ENCODE data around the gene CYP21A2. TPM values are rescaled to one million over a fixed set of nuclear protein-coding genes. Genes with fewer than 3 reads are reported as not detected.
"Not testable (repeated sequence)": the region's sequence is repeated elsewhere in the genome, so short reads cannot be mapped to it uniquely, and the experiment has no call there.

Gene CYP21A2
- total and polyA plus RNA-seq, 2 donors (not counting 1 experiment from before 2014, with no cell fraction given): not detected

- Histone ChIP-seq H4K20me1 (ENCODE audit: control insufficient read depth, extremely low read depth, insufficient read depth, low read length) (no peaks in the 10 kb centered on the region), H3K27me3 (ENCODE audit: control insufficient read depth, insufficient read depth, low read length) (peaks cover 3% of the 10 kb centered on the region), H3K27ac (ENCODE audit: insufficient read depth, low read length) (no peak overlapping the region), H3K9me3 (ENCODE audit: control insufficient read depth, insufficient read depth, low read depth, low read length) (no peaks in the 10 kb centered on the region), H3K9ac (ENCODE audit: insufficient read depth, low read length) (no peak overlapping the region), H3K4me1 (ENCODE audit: control insufficient read depth, extremely low read depth, insufficient read depth, low read length) (peaks cover 23% of the 10 kb centered on the region), H3K36me3 (ENCODE audit: control insufficient read depth, insufficient read depth, low read length) (peaks cover 3% of the 10 kb centered on the region), H2AFZ (ENCODE audit: low read length) (no peak overlapping the region), H3K4me2 (ENCODE audit: extremely low read depth, insufficient read depth, low read length) (no peak overlapping the region), H3K79me2 (ENCODE audit: control insufficient read depth, insufficient read depth, low read length) (no peaks in the 10 kb centered on the region), H3K4me3 (replicated peaks in 1 of 4; ENCODE audit: control extremely low read depth in 1 of 4, insufficient read depth in 1 of 4, low read depth in 3 of 4, low read length in 4 of 4) (no peak overlapping the region)
- DNase-seq (ENCODE audit: low read depth in 2 of 2): no peak
- no peak for TF ChIP-seq CTCF (conservative IDR thresholded peaks at IDR 0.05 in 1 of 2, IDR thresholded peaks at IDR 0.05 in 1 of 2; ENCODE audit: low read depth in 1 of 2, low read length in 2 of 2)
- TF ChIP-seq EZH2 (IDR thresholded peaks at IDR 0.05; ENCODE audit: low read length, missing control alignments): no peak
Observed at GRCh38 chr6:32050562-32050961, 12.3 kb downstream of the CYP21A2 start.

- not testable (repeated sequence) for DNase-seq (ENCODE audit: low read depth in 2 of 2); H3K27ac ChIP-seq (ENCODE audit: insufficient read depth, low read length); H3K36me3 ChIP-seq (ENCODE audit: control insufficient read depth, insufficient read depth, low read length); H3K4me2 ChIP-seq (ENCODE audit: extremely low read depth, insufficient read depth, low read length); H3K9ac ChIP-seq (ENCODE audit: insufficient read depth, low read length); H4K20me1 ChIP-seq (ENCODE audit: control insufficient read depth, extremely low read depth, insufficient read depth, low read length); H3K4me1 ChIP-seq (ENCODE audit: control insufficient read depth, extremely low read depth, insufficient read depth, low read length); H3K4me3 ChIP-seq (replicated peaks in 1 of 4; ENCODE audit: control extremely low read depth in 1 of 4, insufficient read depth in 1 of 4, low read depth in 3 of 4, low read length in 4 of 4); H3K27me3 ChIP-seq (ENCODE audit: control insufficient read depth, insufficient read depth, low read length); H3K79me2 ChIP-seq (ENCODE audit: control insufficient read depth, insufficient read depth, low read length); H3K9me3 ChIP-seq (ENCODE audit: control insufficient read depth, insufficient read depth, low read depth, low read length); H2AFZ ChIP-seq (ENCODE audit: low read length)
Observed at GRCh38 chr6:32052626-32053025, 14.4 kb downstream of the CYP21A2 start.

- not testable (repeated sequence) for H3K9ac ChIP-seq (ENCODE audit: insufficient read depth, low read length); H3K4me1 ChIP-seq (ENCODE audit: control insufficient read depth, extremely low read depth, insufficient read depth, low read length); H3K27ac ChIP-seq (ENCODE audit: insufficient read depth, low read length); H3K9me3 ChIP-seq (ENCODE audit: control insufficient read depth, insufficient read depth, low read depth, low read length); H3K79me2 ChIP-seq (ENCODE audit: control insufficient read depth, insufficient read depth, low read length); H3K27me3 ChIP-seq (ENCODE audit: control insufficient read depth, insufficient read depth, low read length); H4K20me1 ChIP-seq (ENCODE audit: control insufficient read depth, extremely low read depth, insufficient read depth, low read length); H3K36me3 ChIP-seq (ENCODE audit: control insufficient read depth, insufficient read depth, low read length); H2AFZ ChIP-seq (ENCODE audit: low read length); H3K4me3 ChIP-seq (replicated peaks in 1 of 4; ENCODE audit: control extremely low read depth in 1 of 4, insufficient read depth in 1 of 4, low read depth in 3 of 4, low read length in 4 of 4); H3K4me2 ChIP-seq (ENCODE audit: extremely low read depth, insufficient read depth, low read length); DNase-seq (ENCODE audit: low read depth in 2 of 2)
Observed at GRCh38 chr6:32053314-32053713, 15.1 kb downstream of the CYP21A2 start.

- H3K4me1 ChIP-seq (ENCODE audit: control insufficient read depth, extremely low read depth, insufficient read depth, low read length); H3K4me3 ChIP-seq (replicated peaks in 1 of 4; ENCODE audit: control extremely low read depth in 1 of 4, insufficient read depth in 1 of 4, low read depth in 3 of 4, low read length in 4 of 4); H3K27me3 ChIP-seq (ENCODE audit: control insufficient read depth, insufficient read depth, low read length); H3K36me3 ChIP-seq (ENCODE audit: control insufficient read depth, insufficient read depth, low read length); H3K27ac ChIP-seq (ENCODE audit: insufficient read depth, low read length); H3K9me3 ChIP-seq (ENCODE audit: control insufficient read depth, insufficient read depth, low read depth, low read length); H3K79me2 ChIP-seq (ENCODE audit: control insufficient read depth, insufficient read depth, low read length); H2AFZ ChIP-seq (ENCODE audit: low read length); H3K9ac ChIP-seq (ENCODE audit: insufficient read depth, low read length); H4K20me1 ChIP-seq (ENCODE audit: control insufficient read depth, extremely low read depth, insufficient read depth, low read length); DNase-seq (ENCODE audit: low read depth in 2 of 2); H3K4me2 ChIP-seq (ENCODE audit: extremely low read depth, insufficient read depth, low read length): not testable (repeated sequence)
Observed at GRCh38 chr6:32055756-32056155, 17.5 kb downstream of the CYP21A2 start.
